GM21390 (cell line): ENCODE measurements around the gene MRPL36.
"Not testable (repeated sequence)": the region's sequence is repeated elsewhere in the genome, so short reads cannot be mapped to it uniquely, and the experiment has no call there.

Experiments
- ATAC-seq: cut with Tn5 transposase; IDR thresholded peaks from one replicate; pipeline ENCODE4 v1.9.1; 2021; ENCODE audit not compliant: unreplicated experiment

The MRPL36 gene

GRCh38 chr5:1797103-1797800, 2.4 kb downstream of the MRPL36 start:
- no peak for ATAC-seq

GRCh38 chr5:1796371-1797102, 3.1 kb downstream of the MRPL36 start:
- no peak for ATAC-seq

GRCh38 chr5:1795931-1796330, 3.7 kb downstream of the MRPL36 start:
- ATAC-seq = no peak

- no peak for ATAC-seq
These were observed 4.1 kb downstream of the MRPL36 start for GRCh38 chr5:1795506-1795905.

GRCh38 chr5:1794901-1795290, 4.7 kb downstream of the MRPL36 start:
- no peak for ATAC-seq

- ATAC-seq = no peak
These were observed 5.4 kb downstream of the MRPL36 start for GRCh38 chr5:1793966-1794900.

GRCh38 chr5:1793301-1793740, 6.3 kb downstream of the MRPL36 start:
- no peak for ATAC-seq

- peak; percentile 96 for ATAC-seq
These were observed 6.8 kb downstream of the MRPL36 start for GRCh38 chr5:1792842-1793266.

GRCh38 chr5:1791176-1791575, 8.5 kb downstream of the MRPL36 start:
- ATAC-seq = no peak

GRCh38 chr5:1789834-1790471, 9.7 kb downstream of the MRPL36 start:
- no peak for ATAC-seq

GRCh38 chr5:1789438-1789833, 10.2 kb downstream of the MRPL36 start:
- not testable (repeated sequence) for ATAC-seq

- ATAC-seq = no peak
These were observed 10.8 kb downstream of the MRPL36 start for GRCh38 chr5:1788828-1789227.

- no peak for ATAC-seq
These were observed 11.4 kb downstream of the MRPL36 start for GRCh38 chr5:1788200-1788599.

GRCh38 chr5:1787472-1788047, 12.1 kb downstream of the MRPL36 start:
- no peak for ATAC-seq

GRCh38 chr5:1786621-1787471, 12.8 kb downstream of the MRPL36 start:
- ATAC-seq = no peak

GRCh38 chr5:1785984-1786383, 13.7 kb downstream of the MRPL36 start:
- no peak for ATAC-seq

- ATAC-seq = no peak
These were observed 14.6 kb downstream of the MRPL36 start for GRCh38 chr5:1785062-1785461.

- no peak for ATAC-seq
These were observed 15.2 kb downstream of the MRPL36 start for GRCh38 chr5:1784197-1785050.

- peak; percentile 60 for ATAC-seq
These were observed 16.5 kb downstream of the MRPL36 start for GRCh38 chr5:1783216-1783554.
